T-helper 2 cell (primary cell): ENCODE results near the gene ERICH4.

ENCODE experiments used
- DNase-seq, 5 experiments: peaks; one replicate each; pipeline versions ENCODE4 v3.0.0 to v3.0.0-alpha.2; 2012 to 2022

ERICH4 gene

GRCh38 chr19:41435936-41436673 is 6.9 kb upstream of the ERICH4 start:
- DNase-seq = no peak

- DNase-seq = no peak
These were observed 6.3 kb upstream of the ERICH4 start for GRCh38 chr19:41436674-41436951.

- DNase-seq = no peak
These were observed 4.9 kb upstream of the ERICH4 start for GRCh38 chr19:41437944-41438574.

- DNase-seq = peak; percentile 74 to 99 (median 92)
These were observed 3.3 kb upstream of the ERICH4 start, which contains the start of gene DMAC2 for GRCh38 chr19:41439441-41440222. Gene DMAC2, minus strand, starts transcription at chr19:41439912. Its CDS starts 13 bp downstream, at chr19:41439899.

GRCh38 chr19:41441321-41441945 is 1.5 kb upstream of the ERICH4 start:
- no peak for DNase-seq

GRCh38 chr19:41443813-41444455 is 978 bp downstream of the ERICH4 start:
- DNase-seq = no peak

GRCh38 chr19:41445575-41445974 is 2.6 kb downstream of the ERICH4 start:
- no peak for DNase-seq

- DNase-seq = no peak
These were observed 4.9 kb downstream of the ERICH4 start for GRCh38 chr19:41447732-41448332.

- DNase-seq = peak; percentile 45 to 62 (median 54)
These were observed 6.3 kb downstream of the ERICH4 start for GRCh38 chr19:41449079-41449864.

- DNase-seq = no peak
These were observed 6.9 kb downstream of the ERICH4 start for GRCh38 chr19:41449865-41450178.

- no peak for DNase-seq
These were observed 9.8 kb downstream of the ERICH4 start for GRCh38 chr19:41452584-41453275.

- no peak for DNase-seq
These were observed 13.0 kb downstream of the ERICH4 start for GRCh38 chr19:41455936-41456335.

- DNase-seq = no peak
These were observed 13.5 kb downstream of the ERICH4 start for GRCh38 chr19:41456342-41456918.

- peak in 1 of 5 experiments; percentile 85 for DNase-seq
These were observed 14.3 kb downstream of the ERICH4 start for GRCh38 chr19:41457241-41457640.

GRCh38 chr19:41462497-41462896 is 19.5 kb downstream of the ERICH4 start:
- no peak for DNase-seq

GRCh38 chr19:41463257-41464256 is 20.6 kb downstream of the ERICH4 start:
- peak in 1 of 5 experiments; percentile 83 for DNase-seq

GRCh38 chr19:41476583-41476982 is 33.6 kb downstream of the ERICH4 start:
- no peak for DNase-seq

GRCh38 chr19:41478171-41478570 is 35.2 kb downstream of the ERICH4 start:
- no peak for DNase-seq
